Kidney tubule cell (primary cell): ENCODE measurements around the gene PKD1.

ENCODE experiments used
- DNase-seq: peaks from one replicate; pipeline ENCODE4 v3.0.0-alpha.2; 2018; ENCODE audit warnings: low spot score

Gene PKD1

GRCh38 chr16:2135770-2136490, at the start of gene PKD1:
Gene PKD1 (minus strand): TSS chr16:2135898. CDS start chr16:2135689, 209 bp downstream.
- DNase-seq = peak; percentile 91

GRCh38 chr16:2184962-2185361, 49.3 kb upstream of the PKD1 start:
- no peak for DNase-seq

GRCh38 chr16:2184346-2184745, 48.6 kb upstream of the PKD1 start:
- no peak for DNase-seq

GRCh38 chr16:2183671-2184070, 48.0 kb upstream of the PKD1 start:
- DNase-seq = peak; percentile 14

GRCh38 chr16:2181952-2182351, 46.3 kb upstream of the PKD1 start:
- DNase-seq = no peak

GRCh38 chr16:2180962-2181923, 45.5 kb upstream of the PKD1 start:
- DNase-seq = no peak

GRCh38 chr16:2180461-2180860, 44.8 kb upstream of the PKD1 start:
- no peak for DNase-seq

- no peak for DNase-seq
Observed at GRCh38 chr16:2179576-2179975, 43.9 kb upstream of the PKD1 start.

- DNase-seq = no peak
Observed at GRCh38 chr16:2179107-2179501, 43.4 kb upstream of the PKD1 start.

GRCh38 chr16:2178321-2179106, 42.8 kb upstream of the PKD1 start:
- DNase-seq = no peak

- DNase-seq = no peak
Observed at GRCh38 chr16:2177561-2177960, 41.9 kb upstream of the PKD1 start.

- DNase-seq = no peak
Observed at GRCh38 chr16:2177101-2177500, 41.4 kb upstream of the PKD1 start.

GRCh38 chr16:2176047-2176446, 40.3 kb upstream of the PKD1 start:
- no peak for DNase-seq

GRCh38 chr16:2175454-2175853, 39.8 kb upstream of the PKD1 start:
- no peak for DNase-seq

GRCh38 chr16:2174396-2175131, 38.9 kb upstream of the PKD1 start:
- no peak for DNase-seq

- no peak for DNase-seq
Observed at GRCh38 chr16:2173916-2174315, 38.2 kb upstream of the PKD1 start.

GRCh38 chr16:2173366-2173765, 37.7 kb upstream of the PKD1 start:
- no peak for DNase-seq

- DNase-seq = no peak
Observed at GRCh38 chr16:2172688-2173335, 37.1 kb upstream of the PKD1 start.

GRCh38 chr16:2171601-2172178, 36.0 kb upstream of the PKD1 start:
- no peak for DNase-seq

- no peak for DNase-seq
Observed at GRCh38 chr16:2170587-2171435, 35.1 kb upstream of the PKD1 start.
